ENCODE measurements around the gene GRM2. TPM values are rescaled to one million over a fixed set of nuclear protein-coding genes. Genes with fewer than 3 reads are reported as not detected.

The GRM2 gene
- total RNA-seq, 4 donors from 2014 or later, result 0.13 to 2.2 (median 0.91) TPM

DNA sequence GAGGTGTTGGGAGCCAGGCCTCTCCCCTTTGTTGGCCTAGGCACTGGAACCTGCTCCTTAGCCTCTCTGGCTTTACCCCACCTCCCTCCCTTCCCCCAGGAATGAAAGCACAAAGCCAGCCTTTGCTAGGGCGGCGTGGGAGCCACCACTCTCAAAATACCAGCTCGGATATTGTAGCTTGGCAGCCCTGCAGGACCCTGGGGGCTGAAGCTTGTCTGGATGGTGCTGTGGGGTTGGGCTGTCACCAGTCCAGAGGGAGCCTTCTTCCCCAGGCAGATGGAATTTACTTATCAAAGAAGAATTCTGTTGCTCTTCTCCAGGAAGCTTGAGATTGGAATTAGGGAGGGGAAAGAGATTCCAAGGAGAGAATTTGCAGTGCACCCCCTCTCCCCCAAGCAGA, 14.9 kb upstream of the GRM2 start:
- DNase-seq (ENCODE audit: low spot score in 2 of 2), result no peak
- WGBS, 2 donors, result 30 to 32% methylated on average over 3 of the region's 3 CpGs
- no peak overlapping the region for H3K4me3 ChIP-seq (ENCODE audit: low read depth, poor library complexity, severe bottlenecking)
- TF ChIP-seq, protein P1, sequence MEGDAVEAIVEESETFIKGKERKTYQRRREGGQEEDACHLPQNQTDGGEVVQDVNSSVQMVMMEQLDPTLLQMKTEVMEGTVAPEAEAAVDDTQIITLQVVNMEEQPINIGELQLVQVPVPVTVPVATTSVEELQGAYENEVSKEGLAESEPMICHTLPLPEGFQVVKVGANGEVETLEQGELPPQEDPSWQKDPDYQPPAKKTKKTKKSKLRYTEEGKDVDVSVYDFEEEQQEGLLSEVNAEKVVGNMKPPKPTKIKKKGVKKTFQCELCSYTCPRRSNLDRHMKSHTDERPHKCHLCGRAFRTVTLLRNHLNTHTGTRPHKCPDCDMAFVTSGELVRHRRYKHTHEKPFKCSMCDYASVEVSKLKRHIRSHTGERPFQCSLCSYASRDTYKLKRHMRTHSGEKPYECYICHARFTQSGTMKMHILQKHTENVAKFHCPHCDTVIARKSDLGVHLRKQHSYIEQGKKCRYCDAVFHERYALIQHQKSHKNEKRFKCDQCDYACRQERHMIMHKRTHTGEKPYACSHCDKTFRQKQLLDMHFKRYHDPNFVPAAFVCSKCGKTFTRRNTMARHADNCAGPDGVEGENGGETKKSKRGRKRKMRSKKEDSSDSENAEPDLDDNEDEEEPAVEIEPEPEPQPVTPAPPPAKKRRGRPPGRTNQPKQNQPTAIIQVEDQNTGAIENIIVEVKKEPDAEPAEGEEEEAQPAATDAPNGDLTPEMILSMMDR (IDR thresholded peaks at IDR 0.05), result no peak
- no peak for TF ChIP-seq POLR2A (IDR thresholded peaks at IDR 0.05)
- intact Hi-C loops (cut with DNase I; ENCODE audit: low total_unique reads), result no loop called here

DNA sequence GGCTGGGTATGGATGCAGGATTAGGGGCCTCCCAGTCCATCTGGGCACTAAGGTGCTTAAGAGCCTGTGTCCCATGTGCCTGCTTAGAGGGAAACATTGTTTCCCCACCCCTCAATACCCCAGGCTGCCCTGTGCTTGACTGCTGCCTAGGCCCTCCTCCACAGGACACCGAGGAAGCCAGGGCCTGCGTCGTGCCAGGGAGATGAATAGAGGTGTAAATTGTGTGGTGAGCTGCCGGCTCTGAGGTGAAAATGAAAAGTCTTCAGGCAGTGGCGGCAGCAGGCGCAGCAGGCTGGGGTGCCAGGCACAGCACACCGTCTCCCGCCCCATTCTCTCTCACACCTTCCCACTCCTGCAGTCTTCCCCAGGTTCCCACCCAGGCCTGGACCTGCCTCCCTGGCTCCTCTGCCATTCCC, 13.9 kb upstream of the GRM2 start:
- intact Hi-C loops (cut with DNase I; ENCODE audit: low total_unique reads), result no loop called here
- H3K4me3 ChIP-seq (ENCODE audit: low read depth, poor library complexity, severe bottlenecking), result no peak overlapping the region
- no peak for DNase-seq (ENCODE audit: low spot score in 2 of 2)
- WGBS, 2 donors, result 75 to 77% methylated on average over 8 of the region's 8 CpGs
- TF ChIP-seq, protein P1 (IDR thresholded peaks at IDR 0.05), result no peak
- TF ChIP-seq POLR2A (IDR thresholded peaks at IDR 0.05), result no peak

DNA sequence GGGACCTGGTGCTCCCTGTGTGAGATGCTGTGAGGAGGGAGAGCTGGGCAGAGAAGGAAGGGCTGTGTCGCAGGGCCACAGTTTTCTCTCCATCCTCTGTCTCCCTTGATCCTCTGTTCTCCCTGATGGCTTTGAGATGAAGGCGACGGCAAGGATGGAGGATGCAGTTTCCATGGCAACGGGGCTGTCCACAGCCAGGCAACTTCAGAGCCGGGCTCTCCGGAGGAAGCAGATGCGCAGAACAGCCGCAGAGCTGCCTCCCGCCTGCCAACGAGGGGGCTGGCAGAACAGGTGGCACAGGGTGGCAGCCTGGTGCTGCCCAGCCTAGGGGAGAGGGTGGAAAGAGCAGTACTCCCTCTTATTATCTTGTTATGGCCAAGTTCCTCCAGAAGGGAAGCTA, 9.9 kb upstream of the GRM2 start:
- TF ChIP-seq, protein P1 (IDR thresholded peaks at IDR 0.05), result no peak
- no peak for TF ChIP-seq POLR2A (IDR thresholded peaks at IDR 0.05)
- no peak overlapping the region for H3K4me3 ChIP-seq (ENCODE audit: low read depth, poor library complexity, severe bottlenecking)
- intact Hi-C loops (cut with DNase I; ENCODE audit: low total_unique reads), result no loop called here
- no peak for DNase-seq (ENCODE audit: low spot score in 2 of 2)
- 93 to 96% methylated on average over 10 of the region's 10 CpGs for WGBS, 2 donors

DNA sequence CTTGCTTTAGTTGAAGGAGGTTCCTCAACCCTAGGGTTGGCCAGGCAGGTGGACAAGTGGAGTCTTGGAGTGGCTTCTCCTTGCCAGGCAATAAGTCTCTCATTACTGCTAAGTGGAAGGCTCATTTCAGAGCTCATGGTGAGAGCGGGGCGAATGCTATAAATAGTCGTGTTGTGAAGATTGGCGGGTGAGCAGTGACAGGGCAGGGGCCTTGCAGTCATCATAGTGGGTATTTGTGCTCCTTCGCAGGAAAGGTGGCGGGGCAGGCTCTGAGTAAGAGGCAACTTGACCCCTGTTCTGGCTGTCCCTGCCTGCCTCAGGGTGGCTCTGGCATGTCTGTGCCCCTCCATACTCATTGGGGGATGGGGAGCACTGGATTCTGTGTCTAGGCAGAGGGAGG, 8.7 kb upstream of the GRM2 start:
- no peak overlapping the region for H3K4me3 ChIP-seq (ENCODE audit: low read depth, poor library complexity, severe bottlenecking)
- WGBS, 2 donors, result 95 to 100% methylated on average over 6 of the region's 6 CpGs

DNA sequence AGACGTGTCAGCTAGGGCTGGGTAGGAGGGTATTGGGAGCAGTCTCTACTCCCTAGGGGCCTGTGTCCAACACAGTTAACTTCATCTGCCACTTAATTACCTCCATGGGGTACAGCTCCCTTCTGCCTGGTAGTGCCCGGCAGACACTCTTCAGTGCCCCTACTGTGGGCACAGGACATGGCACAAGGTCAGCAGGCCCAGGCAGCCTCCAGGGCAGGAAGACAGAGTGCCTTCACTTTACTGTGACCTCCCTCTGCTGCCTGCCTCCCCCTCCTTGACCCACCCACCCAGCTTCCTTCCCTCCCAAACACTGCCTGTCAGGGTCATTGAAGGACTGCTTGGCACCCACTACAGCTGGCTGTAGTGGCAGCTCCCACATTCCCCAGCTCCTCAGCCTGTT, 6.5 kb upstream of the GRM2 start:
- no peak for DNase-seq (ENCODE audit: low spot score in 2 of 2)
- no peak overlapping the region for H3K4me3 ChIP-seq (ENCODE audit: low read depth, poor library complexity, severe bottlenecking)
- WGBS, 2 donors, result 86 to 97% methylated on average over 2 of the region's 2 CpGs
- intact Hi-C loops (cut with DNase I; ENCODE audit: low total_unique reads), result no loop called here
- no peak for TF ChIP-seq POLR2A (IDR thresholded peaks at IDR 0.05)
- TF ChIP-seq, protein P1 (IDR thresholded peaks at IDR 0.05), result no peak

More for the DNA sequence above, 8.7 kb upstream of the GRM2 start:
- no peak for DNase-seq (ENCODE audit: low spot score in 2 of 2)
- intact Hi-C loops (cut with DNase I; ENCODE audit: low total_unique reads), result no loop called here
- TF ChIP-seq POLR2A (IDR thresholded peaks at IDR 0.05), result no peak
- TF ChIP-seq, protein P1 (IDR thresholded peaks at IDR 0.05), result no peak

DNA sequence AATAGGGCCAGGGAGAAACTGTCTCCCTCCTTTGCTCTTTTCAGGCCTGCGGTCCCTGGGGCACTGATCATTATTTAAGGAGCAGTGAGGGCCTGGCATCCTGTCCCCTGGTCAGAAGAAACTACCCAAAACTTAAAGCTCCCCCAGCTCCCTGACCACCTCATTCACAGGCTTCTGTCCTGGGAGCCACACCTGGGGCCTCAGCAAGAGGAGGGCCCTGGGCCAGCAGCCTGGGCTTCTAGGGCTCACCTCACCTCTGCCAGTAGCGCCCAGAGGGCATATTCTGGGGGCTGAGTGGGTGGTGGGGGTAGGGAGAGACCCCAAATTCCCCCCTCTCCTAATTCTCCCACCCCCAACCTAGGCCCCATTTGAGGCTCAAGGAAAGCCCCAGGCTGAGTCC, 4.7 kb upstream of the GRM2 start:
- 86 to 100% methylated on average over 2 of the region's 2 CpGs for WGBS, 2 donors
- TF ChIP-seq POLR2A (IDR thresholded peaks at IDR 0.05), result no peak
- TF ChIP-seq, protein P1 (IDR thresholded peaks at IDR 0.05), result no peak
- DNase-seq (ENCODE audit: low spot score in 2 of 2), result no peak
- intact Hi-C loops (cut with DNase I; ENCODE audit: low total_unique reads), result no loop called here
- H3K4me3 ChIP-seq (ENCODE audit: low read depth, poor library complexity, severe bottlenecking), result no peak overlapping the region

Data from lower leg skin (tissue), 4 donors.